Stimulated activated CD8-positive, alpha-beta memory T cell treated with anti-CD3 and anti-CD28 coated beads, Interleukin-2, amount 100 ng/mL, for 1 hour (primary cell): Measurements from ENCODE around the gene SIK1.

Source experiments
- DNase-seq, 2 donors: peaks; one replicate each; pipeline ENCODE4 v3.0.0-alpha.2; 2020; ENCODE audit warnings: low read depth in 2 of 2

The SIK1 gene

GRCh38 chr21:43367296-43367695 lies 59.6 kb downstream of the SIK1 start:
- no peak for DNase-seq

GRCh38 chr21:43366656-43367055 lies 60.3 kb downstream of the SIK1 start:
- no peak for DNase-seq

GRCh38 chr21:43365611-43366426 lies 61.1 kb downstream of the SIK1 start:
- DNase-seq: no peak

- DNase-seq: no peak
Measured at GRCh38 chr21:43364851-43365424, 62.0 kb downstream of the SIK1 start.
